OCI-LY3 (cell line): ENCODE measurements around the gene SRSF2.

ENCODE experiments used
- CTCF ChIP-seq: fragments of 200-600, 300-600 bp; sonication (generic); IDR thresholded peaks from 2 replicates; pipeline ENCODE4 v1.5.1; 2014; ENCODE audit warnings: antibody characterized with exemption, low read length, low read depth
- EZH2phosphoT487 ChIP-seq: fragments of 200-600 bp; shearing (Covaris generic); IDR thresholded peaks from 2 replicates; pipeline ENCODE4 v1.6.1; 2018; ENCODE audit warnings: antibody characterized with exemption, mixed run types, low read depth

- TF ChIP-seq CTCF (no peak), EZH2phosphoT487 (no peak)
Measured at GRCh38 chr17:76755285-76755684, 18.2 kb upstream of the SRSF2 start.
